Kidney epithelial cell (primary cell): ENCODE data around the gene HMG20B. TPM values are rescaled to one million over a fixed set of nuclear protein-coding genes. Genes with fewer than 3 reads are reported as not detected.

Source experiments
- DNase-seq: peaks from one replicate; pipeline ENCODE4 v3.0.0-alpha.2; 2010; ENCODE audit warnings: low read depth
- H3K27me3 ChIP-seq: 2 replicates; pipeline ENCODE4 v1.6.0; 2011; ENCODE audit warnings: low read length; ENCODE audit not compliant: control insufficient read depth, insufficient read depth
- H3K36me3 ChIP-seq: 2 replicates; pipeline ENCODE4 v1.5.1; 2011; ENCODE audit warnings: low read length; ENCODE audit not compliant: control insufficient read depth, insufficient read depth
- H3K4me3 ChIP-seq: 2 replicates; pipeline ENCODE4 v1.5.1; 2011; ENCODE audit warnings: low read depth, mild to moderate bottlenecking, control low read depth, low read length
- CTCF ChIP-seq: IDR thresholded peaks from 2 replicates; pipeline ENCODE4 v1.5.1; 2011; ENCODE audit warnings: mild to moderate bottlenecking, moderate library complexity, low read length, control low read depth, inconsistent platforms; ENCODE audit not compliant: insufficient read depth, poor library complexity, severe bottlenecking
- total RNA-seq: library from RNA; depleted of rRNA; stranded (reverse); fragments of >200 nt; gene quantifications from 2 replicates; pipeline ENCODE4 v1.2.3, GENCODE V29; 2015

The HMG20B gene
- total RNA-seq, 1 donor from 2014 or later, result 84.5 TPM

GRCh38 chr19:3532154-3532786, 40.5 kb upstream of the HMG20B start:
- no peak for DNase-seq
- TF ChIP-seq CTCF, result no peak
- Histone ChIP-seq H3K27me3 (no peaks in the 10 kb centered on the region), H3K4me3 (no peak overlapping the region), H3K36me3 (peaks cover 6% of the 10 kb centered on the region)

GRCh38 chr19:3533033-3533432, 39.7 kb upstream of the HMG20B start:
- Histone ChIP-seq H3K36me3 (peaks cover 5% of the 10 kb centered on the region), H3K27me3 (no peaks in the 10 kb centered on the region), H3K4me3 (no peak overlapping the region)
- TF ChIP-seq CTCF, result no peak
- DNase-seq, result no peak

GRCh38 chr19:3533563-3534216, 39.1 kb upstream of the HMG20B start:
- TF ChIP-seq CTCF, result no peak
- H3K27me3 ChIP-seq, result no peaks in the 10 kb centered on the region
- H3K4me3 ChIP-seq, result no peak overlapping the region
- H3K36me3 ChIP-seq, result peaks cover 3% of the 10 kb centered on the region
- no peak for DNase-seq

- Histone ChIP-seq H3K36me3 (peaks cover 3% of the 10 kb centered on the region), H3K4me3 (no peak overlapping the region), H3K27me3 (no peaks in the 10 kb centered on the region)
- TF ChIP-seq CTCF, result no peak
- no peak for DNase-seq
Observed at GRCh38 chr19:3534375-3535234, 38.1 kb upstream of the HMG20B start.

GRCh38 chr19:3535235-3535535, 37.6 kb upstream of the HMG20B start:
- no peak for DNase-seq
- H3K4me3 ChIP-seq, result no peak overlapping the region
- H3K27me3 ChIP-seq, result no peaks in the 10 kb centered on the region
- H3K36me3 ChIP-seq, result peaks cover 3% of the 10 kb centered on the region
- TF ChIP-seq CTCF, result no peak
